GM19324 (cell line): ENCODE measurements around the gene GNGT2.
"Not testable (repeated sequence)": the region's sequence is repeated elsewhere in the genome, so short reads cannot be mapped to it uniquely, and the experiment has no call there.

Source experiments
- ATAC-seq: cut with Tn5 transposase; IDR thresholded peaks from one replicate; pipeline ENCODE4 v1.9.1; 2021; ENCODE audit warnings: mild to moderate bottlenecking, moderate library complexity; ENCODE audit not compliant: unreplicated experiment, low FRiP score

The GNGT2 gene

GRCh38 chr17:49213399-49213798 is 3.0 kb upstream of the GNGT2 start:
- ATAC-seq: no peak

- no peak for ATAC-seq
These were observed 1.3 kb downstream of the GNGT2 start for GRCh38 chr17:49209061-49209571.

- ATAC-seq: no peak
These were observed 5.9 kb downstream of the GNGT2 start for GRCh38 chr17:49204516-49204915.

- ATAC-seq: no peak
These were observed 6.6 kb downstream of the GNGT2 start for GRCh38 chr17:49203796-49204195.

GRCh38 chr17:49201481-49201927 is 8.9 kb downstream of the GNGT2 start:
- ATAC-seq: no peak

- ATAC-seq: no peak
These were observed 9.8 kb downstream of the GNGT2 start for GRCh38 chr17:49200423-49201083.

- no peak for ATAC-seq
These were observed 12.2 kb downstream of the GNGT2 start for GRCh38 chr17:49198211-49198610.

- no peak for ATAC-seq
These were observed 12.9 kb downstream of the GNGT2 start for GRCh38 chr17:49197346-49197998.

GRCh38 chr17:49196520-49196919 is 13.9 kb downstream of the GNGT2 start:
- ATAC-seq: no peak

- ATAC-seq: no peak
These were observed 14.6 kb downstream of the GNGT2 start for GRCh38 chr17:49195751-49196150.

GRCh38 chr17:49194297-49194607 is 16.1 kb downstream of the GNGT2 start:
- no peak for ATAC-seq

GRCh38 chr17:49193513-49194296 is 16.7 kb downstream of the GNGT2 start:
- no peak for ATAC-seq

- ATAC-seq: peak; percentile 56
These were observed 18.2 kb downstream of the GNGT2 start for GRCh38 chr17:49191917-49192741.

GRCh38 chr17:49191409-49191916 is 18.9 kb downstream of the GNGT2 start:
- ATAC-seq: no peak

- ATAC-seq: no peak
These were observed 19.4 kb downstream of the GNGT2 start for GRCh38 chr17:49190932-49191331.

- ATAC-seq: no peak
These were observed 23.1 kb downstream of the GNGT2 start for GRCh38 chr17:49187301-49187700.

- ATAC-seq: not testable (repeated sequence)
These were observed 25.0 kb downstream of the GNGT2 start for GRCh38 chr17:49185381-49185780.

- ATAC-seq: not testable (repeated sequence)
These were observed 25.9 kb downstream of the GNGT2 start for GRCh38 chr17:49184522-49184921.

- ATAC-seq: no peak
These were observed 26.6 kb downstream of the GNGT2 start for GRCh38 chr17:49183801-49184200.

GRCh38 chr17:49183341-49183740 is 27.0 kb downstream of the GNGT2 start:
- no peak for ATAC-seq
